HepG2 (cell line): ENCODE data around the gene SP110. TPM values are rescaled to one million over a fixed set of nuclear protein-coding genes. Genes with fewer than 3 reads are reported as not detected.

ENCODE experiments used
- ATF1 ChIP-seq: IDR thresholded peaks from 2 replicates; pipeline ENCODE4 v1.6.1; 2016; ENCODE audit warnings: mild to moderate bottlenecking, control low read depth
- EHMT2 ChIP-seq: fragments of 200-600 bp; sonication (generic); IDR thresholded peaks from 2 replicates; pipeline ENCODE4 v1.7.0; 2017; ENCODE audit warnings: antibody characterized with exemption, low read depth, low read length, borderline replicate concordance
- GTF2F1 ChIP-seq: fragments of 150-350 bp; IDR thresholded peaks from 2 replicates; pipeline ENCODE4 v1.6.1; 2014; ENCODE audit warnings: low read length
- HMGA1 ChIP-seq: sonication (generic); formaldehyde crosslinking; conservative IDR thresholded peaks from 2 replicates; pipeline ENCODE4 v1.4.0; 2020; ENCODE audit warnings: missing genetic modification reagents
- KAT7 ChIP-seq: IDR thresholded peaks from 2 replicates; pipeline ENCODE4 v1.6.1; 2018; ENCODE audit warnings: borderline replicate concordance, missing compliant biosample characterization
- KDM2A ChIP-seq: sonication (generic); formaldehyde crosslinking; IDR thresholded peaks from 2 replicates; pipeline ENCODE4 v1.4.0; 2020; ENCODE audit warnings: low read depth, missing genetic modification reagents, borderline replicate concordance
- KDM6A ChIP-seq: IDR thresholded peaks from 2 replicates; pipeline ENCODE4 v1.6.1; 2016; ENCODE audit warnings: low read depth
- MED1 ChIP-seq: sonication (generic); formaldehyde crosslinking; IDR thresholded peaks from 2 replicates; pipeline ENCODE4 v1.4.0; 2020; ENCODE audit warnings: missing genetic modification reagents
- MYC ChIP-seq: sonication (generic); formaldehyde crosslinking; IDR thresholded peaks from 2 replicates; pipeline ENCODE4 v1.9.0; 2021; ENCODE audit warnings: missing genetic modification reagents, borderline replicate concordance
- NFYB ChIP-seq: sonication (generic); formaldehyde crosslinking; IDR thresholded peaks from 2 replicates; pipeline ENCODE4 v1.4.0; 2020; ENCODE audit warnings: missing genetic modification reagents
- PCBP1 ChIP-seq: fragments of 200-400 bp; formaldehyde crosslinking; IDR thresholded peaks from 2 replicates; pipeline ENCODE4 v1.6.1; 2017; ENCODE audit warnings: mild to moderate bottlenecking, low read depth, low read length, borderline replicate concordance
- PPARG ChIP-seq: conservative IDR thresholded peaks from 2 replicates; pipeline ENCODE4 v1.6.1; 2016; ENCODE audit warnings: missing biosample characterization, missing genetic modification reagents
- REPIN1 ChIP-seq: sonication (generic); formaldehyde crosslinking; IDR thresholded peaks from 2 replicates; pipeline ENCODE4 v1.8.0; 2022; ENCODE audit warnings: missing genetic modification reagents, low read depth, mild to moderate bottlenecking, borderline replicate concordance
- SAFB2 ChIP-seq: sonication (generic); formaldehyde crosslinking; IDR thresholded peaks from 2 replicates; pipeline ENCODE4 v1.5.1; 2020; ENCODE audit warnings: missing genetic modification reagents, low read depth, mild to moderate bottlenecking, borderline replicate concordance
- SMC3 ChIP-seq: IDR thresholded peaks from 2 replicates; pipeline ENCODE4 v1.6.1; 2011; ENCODE audit warnings: low read length, improper control_type of control experiment
- SP1 ChIP-seq, 2 experiments: fragments of 450-650 bp in 1 of 2; sonication (generic) in 1 of 2; formaldehyde crosslinking in 1 of 2; IDR thresholded peaks; 2 replicates each; pipeline versions ENCODE4 v1.4.0 to v1.6.1; 2016 to 2020; ENCODE audit warnings: missing genetic modification reagents in 1 of 2
- YEATS4 ChIP-seq: sonication (generic); formaldehyde crosslinking; IDR thresholded peaks from 2 replicates; pipeline ENCODE4 v1.4.0; 2020; ENCODE audit warnings: missing genetic modification reagents, borderline replicate concordance
- ZFP1 ChIP-seq: IDR thresholded peaks from 2 replicates; pipeline ENCODE4 v1.6.1; 2016
- ZKSCAN1 ChIP-seq: fragments of 150-350 bp; IDR thresholded peaks from 2 replicates; pipeline ENCODE4 v1.6.1; 2014; ENCODE audit warnings: low read length
- ZNF350 ChIP-seq: sonication (generic); formaldehyde crosslinking; IDR thresholded peaks from 2 replicates; pipeline ENCODE4 v1.4.0; 2020; ENCODE audit warnings: mild to moderate bottlenecking, low read depth, missing genetic modification reagents, borderline replicate concordance
- ZNF460 ChIP-seq: sonication (generic); formaldehyde crosslinking; IDR thresholded peaks from 2 replicates; pipeline ENCODE4 v1.5.1; 2020; ENCODE audit warnings: missing genetic modification reagents, mild to moderate bottlenecking, borderline replicate concordance
- ZNF878 ChIP-seq: sonication (generic); formaldehyde crosslinking; IDR thresholded peaks from 2 replicates; pipeline ENCODE4 v1.8.1; 2023; ENCODE audit warnings: mild to moderate bottlenecking, missing genetic modification reagents, moderate library complexity
- polyA plus RNA-seq, 8 experiments: library from polyadenylated mRNA; depleted of rRNA in 3 of 8; stranded (reverse) in 7 of 8; unstranded in 1 of 8; fragments of >200 nt; fragmentation: Illumina TruSeq in 4 of 8; extraction: Trizol in 4 of 8; gene quantifications; 2 replicates each; pipeline versions ENCODE4 v1.2.1 to v1.2.3, GENCODE V29; 2011 to 2016; ENCODE audit warnings: low read depth in 4 of 8, missing spikeins in 1 of 8, mixed read lengths in 1 of 8; ENCODE audit not compliant: insufficient read depth in 1 of 8
- total RNA-seq, 5 experiments: library from RNA; depleted of rRNA; stranded (reverse); fragments of >200 nt; fragmentation: Illumina TruSeq; extraction: Trizol; gene quantifications; 2 replicates each; pipeline ENCODE4 v1.2.3, GENCODE V29; 2016; ENCODE audit warnings: low read depth in 1 of 5
- TF ChIP-seq, protein P1 (sequence below): IDR thresholded peaks from 2 replicates; pipeline ENCODE4 v1.6.1; 2016; ENCODE audit warnings: missing compliant biosample characterization, missing genetic modification reagents, borderline replicate concordance
- TF ChIP-seq, protein P2 (sequence below): sonication (generic); formaldehyde crosslinking; IDR thresholded peaks from 2 replicates; pipeline ENCODE4 v1.4.0; 2020; ENCODE audit warnings: missing genetic modification reagents, borderline replicate concordance
- TF ChIP-seq, protein P3 (sequence below): sonication (generic); formaldehyde crosslinking; IDR thresholded peaks from 2 replicates; pipeline ENCODE4 v1.8.0; 2022; ENCODE audit warnings: mild to moderate bottlenecking, missing genetic modification reagents; ENCODE audit not compliant: insufficient replicate concordance
- TF ChIP-seq, protein P4 (sequence below): sonication (generic); formaldehyde crosslinking; IDR thresholded peaks from 2 replicates; pipeline ENCODE4 v1.4.0; 2020; ENCODE audit warnings: mild to moderate bottlenecking, missing genetic modification reagents
- TF ChIP-seq, protein P5 (sequence below): sonication (generic); formaldehyde crosslinking; IDR thresholded peaks from 2 replicates; pipeline ENCODE4 v1.8.1; 2023; ENCODE audit warnings: mild to moderate bottlenecking, missing genetic modification reagents

Gene SP110
- total and polyA plus RNA-seq, 2 of the 13 experiments (the other 11 are each of a cell fraction or from before 2014, with no cell fraction given) = 7.9 to 10.4 TPM

DNA sequence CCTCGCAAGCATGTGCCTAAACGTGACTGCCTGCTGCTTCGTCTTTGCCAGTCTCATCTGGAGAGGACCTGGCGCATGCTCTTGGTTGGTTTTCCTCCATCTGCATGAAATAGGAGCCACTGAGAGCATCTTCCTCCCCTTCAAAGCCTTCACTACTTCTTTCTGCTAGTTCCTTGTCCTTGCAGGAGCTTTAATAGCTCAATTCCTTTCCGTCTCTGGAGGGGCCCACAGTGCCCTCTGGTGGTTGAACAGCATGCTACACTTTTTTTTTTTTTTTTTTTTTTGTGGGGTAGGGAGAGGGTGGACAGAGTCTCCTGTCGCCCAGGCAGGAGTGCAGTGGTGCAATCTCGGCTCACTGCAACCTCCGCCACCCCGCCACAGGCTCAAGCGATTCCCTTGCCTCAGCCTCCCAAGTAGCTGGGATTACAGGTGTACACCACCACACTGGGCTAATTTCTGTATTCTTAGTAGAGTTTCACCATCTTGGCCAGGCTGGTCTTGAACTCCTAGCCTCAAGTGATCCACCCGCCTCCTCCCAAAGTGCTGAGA, 59.6 kb downstream of the SP110 start (continued):
- TF ChIP-seq, protein P1, sequence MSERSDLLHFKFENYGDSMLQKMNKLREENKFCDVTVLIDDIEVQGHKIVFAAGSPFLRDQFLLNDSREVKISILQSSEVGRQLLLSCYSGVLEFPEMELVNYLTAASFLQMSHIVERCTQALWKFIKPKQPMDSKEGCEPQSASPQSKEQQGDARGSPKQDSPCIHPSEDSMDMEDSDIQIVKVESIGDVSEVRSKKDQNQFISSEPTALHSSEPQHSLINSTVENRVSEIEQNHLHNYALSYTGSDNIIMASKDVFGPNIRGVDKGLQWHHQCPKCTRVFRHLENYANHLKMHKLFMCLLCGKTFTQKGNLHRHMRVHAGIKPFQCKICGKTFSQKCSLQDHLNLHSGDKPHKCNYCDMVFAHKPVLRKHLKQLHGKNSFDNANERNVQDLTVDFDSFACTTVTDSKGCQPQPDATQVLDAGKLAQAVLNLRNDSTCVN (CRISPR knock-in tag) = no peak
- TF ChIP-seq SAFB2 (no peak), SP1 (IDR thresholded peaks at IDR 0.05) (no peak), SP1 (CRISPR knock-in tag; IDR thresholded peaks at IDR 0.05) (no peak), YEATS4 (CRISPR knock-in tag) (no peak), KDM6A (CRISPR knock-in tag) (no peak), ZNF350 (no peak), ATF1 (CRISPR knock-in tag) (no peak), ZKSCAN1 (no peak), MYC (CRISPR knock-in tag) (no peak), HMGA1 (CRISPR knock-in tag) (no peak), KAT7 (no peak), KDM2A (CRISPR knock-in tag) (0 out of 2 replicates have a peak, but pooled peaks have one; percentile 16), PCBP1 (no peak), NFYB (CRISPR knock-in tag) (no peak), ZNF878 (CRISPR knock-in tag) (no peak), MED1 (no peak), GTF2F1 (no peak), PPARG (CRISPR knock-in tag) (no peak), EHMT2 (no peak), SMC3 (peak; percentile 95), ZFP1 (CRISPR knock-in tag) (no peak), ZNF460 (CRISPR knock-in tag) (peak; percentile 23; the same call in 1 of the 2 replicates), REPIN1 (no peak)
- TF ChIP-seq, protein P2, sequence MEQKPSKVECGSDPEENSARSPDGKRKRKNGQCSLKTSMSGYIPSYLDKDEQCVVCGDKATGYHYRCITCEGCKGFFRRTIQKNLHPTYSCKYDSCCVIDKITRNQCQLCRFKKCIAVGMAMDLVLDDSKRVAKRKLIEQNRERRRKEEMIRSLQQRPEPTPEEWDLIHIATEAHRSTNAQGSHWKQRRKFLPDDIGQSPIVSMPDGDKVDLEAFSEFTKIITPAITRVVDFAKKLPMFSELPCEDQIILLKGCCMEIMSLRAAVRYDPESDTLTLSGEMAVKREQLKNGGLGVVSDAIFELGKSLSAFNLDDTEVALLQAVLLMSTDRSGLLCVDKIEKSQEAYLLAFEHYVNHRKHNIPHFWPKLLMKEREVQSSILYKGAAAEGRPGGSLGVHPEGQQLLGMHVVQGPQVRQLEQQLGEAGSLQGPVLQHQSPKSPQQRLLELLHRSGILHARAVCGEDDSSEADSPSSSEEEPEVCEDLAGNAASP (CRISPR knock-in tag) = no peak
- TF ChIP-seq, protein P3, sequence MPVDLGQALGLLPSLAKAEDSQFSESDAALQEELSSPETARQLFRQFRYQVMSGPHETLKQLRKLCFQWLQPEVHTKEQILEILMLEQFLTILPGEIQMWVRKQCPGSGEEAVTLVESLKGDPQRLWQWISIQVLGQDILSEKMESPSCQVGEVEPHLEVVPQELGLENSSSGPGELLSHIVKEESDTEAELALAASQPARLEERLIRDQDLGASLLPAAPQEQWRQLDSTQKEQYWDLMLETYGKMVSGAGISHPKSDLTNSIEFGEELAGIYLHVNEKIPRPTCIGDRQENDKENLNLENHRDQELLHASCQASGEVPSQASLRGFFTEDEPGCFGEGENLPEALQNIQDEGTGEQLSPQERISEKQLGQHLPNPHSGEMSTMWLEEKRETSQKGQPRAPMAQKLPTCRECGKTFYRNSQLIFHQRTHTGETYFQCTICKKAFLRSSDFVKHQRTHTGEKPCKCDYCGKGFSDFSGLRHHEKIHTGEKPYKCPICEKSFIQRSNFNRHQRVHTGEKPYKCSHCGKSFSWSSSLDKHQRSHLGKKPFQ (CRISPR knock-in tag) = no peak
- TF ChIP-seq, protein P4, sequence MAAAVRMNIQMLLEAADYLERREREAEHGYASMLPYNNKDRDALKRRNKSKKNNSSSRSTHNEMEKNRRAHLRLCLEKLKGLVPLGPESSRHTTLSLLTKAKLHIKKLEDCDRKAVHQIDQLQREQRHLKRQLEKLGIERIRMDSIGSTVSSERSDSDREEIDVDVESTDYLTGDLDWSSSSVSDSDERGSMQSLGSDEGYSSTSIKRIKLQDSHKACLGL (CRISPR knock-in tag) = no peak
- TF ChIP-seq, protein P5, sequence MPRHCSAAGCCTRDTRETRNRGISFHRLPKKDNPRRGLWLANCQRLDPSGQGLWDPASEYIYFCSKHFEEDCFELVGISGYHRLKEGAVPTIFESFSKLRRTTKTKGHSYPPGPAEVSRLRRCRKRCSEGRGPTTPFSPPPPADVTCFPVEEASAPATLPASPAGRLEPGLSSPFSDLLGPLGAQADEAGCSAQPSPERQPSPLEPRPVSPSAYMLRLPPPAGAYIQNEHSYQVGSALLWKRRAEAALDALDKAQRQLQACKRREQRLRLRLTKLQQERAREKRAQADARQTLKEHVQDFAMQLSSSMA (CRISPR knock-in tag) = no peak
